Breast epithelium (tissue), 3 donors: ENCODE measurements around the gene PINLYP.

ENCODE experiments used
- POLR2AphosphoS5 ChIP-seq, 3 donors: sonication (generic); formaldehyde crosslinking; IDR thresholded peaks; one replicate each; pipeline ENCODE4 v1.6.1; 2017; ENCODE audit warnings: antibody characterized with exemption in 3 of 3
- TF ChIP-seq, protein P1 (sequence below), 3 donors: fragments of 450-650 bp; IDR thresholded peaks; one replicate each; pipeline ENCODE4 v1.5.1; 2016 to 2017; ENCODE audit warnings: antibody characterized with exemption in 3 of 3, mild to moderate bottlenecking in 3 of 3, moderate library complexity in 3 of 3

DNA sequence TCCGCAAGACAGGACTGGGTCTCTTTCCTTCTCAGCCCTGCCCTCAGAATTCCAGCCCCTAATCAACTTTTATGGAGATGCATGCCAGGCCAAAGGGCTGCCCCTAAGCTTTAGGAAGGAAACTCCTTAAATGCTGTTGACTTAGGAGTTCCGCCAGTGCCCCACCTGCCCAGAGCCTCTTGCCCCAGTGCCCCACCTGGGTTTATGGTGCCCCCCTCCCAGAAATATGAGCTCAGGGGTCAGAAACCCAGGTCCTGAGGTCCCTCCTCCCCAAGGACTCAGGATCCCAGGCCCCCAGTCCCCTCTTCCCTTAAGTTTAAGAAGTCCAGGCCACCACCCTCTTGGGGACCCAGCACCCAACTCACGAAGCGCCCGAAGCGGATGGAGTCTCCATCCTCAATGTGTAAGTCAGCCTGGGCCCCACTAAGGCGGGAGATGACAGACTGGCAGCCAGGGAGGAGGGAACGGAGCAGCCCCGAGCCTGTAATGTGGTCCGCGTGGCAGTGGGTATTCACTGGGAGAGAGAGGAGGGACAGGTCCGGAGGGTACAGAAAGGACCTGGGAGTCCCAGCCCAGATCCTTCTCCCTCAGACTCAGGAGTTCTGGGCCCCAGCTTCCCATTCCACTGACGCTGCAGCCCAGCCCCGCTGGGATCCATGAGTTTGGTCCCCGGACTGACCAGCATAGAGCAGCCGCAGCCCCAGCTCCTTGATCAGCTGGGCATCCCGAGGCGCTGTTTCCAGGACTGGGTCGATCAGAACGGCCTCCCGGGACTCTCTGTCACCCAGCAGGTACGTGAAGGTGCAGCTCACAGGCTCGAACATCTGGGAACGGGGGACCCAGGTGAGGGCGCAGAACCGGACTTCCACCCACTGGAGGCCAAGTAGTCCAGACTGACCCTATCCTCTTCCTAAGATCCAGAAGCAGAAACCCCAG is 49.5 kb upstream of the PINLYP start:
- TF ChIP-seq, protein P1, sequence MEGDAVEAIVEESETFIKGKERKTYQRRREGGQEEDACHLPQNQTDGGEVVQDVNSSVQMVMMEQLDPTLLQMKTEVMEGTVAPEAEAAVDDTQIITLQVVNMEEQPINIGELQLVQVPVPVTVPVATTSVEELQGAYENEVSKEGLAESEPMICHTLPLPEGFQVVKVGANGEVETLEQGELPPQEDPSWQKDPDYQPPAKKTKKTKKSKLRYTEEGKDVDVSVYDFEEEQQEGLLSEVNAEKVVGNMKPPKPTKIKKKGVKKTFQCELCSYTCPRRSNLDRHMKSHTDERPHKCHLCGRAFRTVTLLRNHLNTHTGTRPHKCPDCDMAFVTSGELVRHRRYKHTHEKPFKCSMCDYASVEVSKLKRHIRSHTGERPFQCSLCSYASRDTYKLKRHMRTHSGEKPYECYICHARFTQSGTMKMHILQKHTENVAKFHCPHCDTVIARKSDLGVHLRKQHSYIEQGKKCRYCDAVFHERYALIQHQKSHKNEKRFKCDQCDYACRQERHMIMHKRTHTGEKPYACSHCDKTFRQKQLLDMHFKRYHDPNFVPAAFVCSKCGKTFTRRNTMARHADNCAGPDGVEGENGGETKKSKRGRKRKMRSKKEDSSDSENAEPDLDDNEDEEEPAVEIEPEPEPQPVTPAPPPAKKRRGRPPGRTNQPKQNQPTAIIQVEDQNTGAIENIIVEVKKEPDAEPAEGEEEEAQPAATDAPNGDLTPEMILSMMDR (IDR thresholded peaks at IDR 0.05): no peak
- TF ChIP-seq POLR2AphosphoS5 (IDR thresholded peaks at IDR 0.05): no peak
